HG03469 (cell line): ENCODE results near the gene CPA5.

Experiments
- ATAC-seq: cut with Tn5 transposase; IDR thresholded peaks from one replicate; pipeline ENCODE4 v1.9.1; 2021; ENCODE audit warnings: mild to moderate bottlenecking, moderate library complexity, moderate number of reproducible peaks; ENCODE audit not compliant: unreplicated experiment

The CPA5 gene

DNA sequence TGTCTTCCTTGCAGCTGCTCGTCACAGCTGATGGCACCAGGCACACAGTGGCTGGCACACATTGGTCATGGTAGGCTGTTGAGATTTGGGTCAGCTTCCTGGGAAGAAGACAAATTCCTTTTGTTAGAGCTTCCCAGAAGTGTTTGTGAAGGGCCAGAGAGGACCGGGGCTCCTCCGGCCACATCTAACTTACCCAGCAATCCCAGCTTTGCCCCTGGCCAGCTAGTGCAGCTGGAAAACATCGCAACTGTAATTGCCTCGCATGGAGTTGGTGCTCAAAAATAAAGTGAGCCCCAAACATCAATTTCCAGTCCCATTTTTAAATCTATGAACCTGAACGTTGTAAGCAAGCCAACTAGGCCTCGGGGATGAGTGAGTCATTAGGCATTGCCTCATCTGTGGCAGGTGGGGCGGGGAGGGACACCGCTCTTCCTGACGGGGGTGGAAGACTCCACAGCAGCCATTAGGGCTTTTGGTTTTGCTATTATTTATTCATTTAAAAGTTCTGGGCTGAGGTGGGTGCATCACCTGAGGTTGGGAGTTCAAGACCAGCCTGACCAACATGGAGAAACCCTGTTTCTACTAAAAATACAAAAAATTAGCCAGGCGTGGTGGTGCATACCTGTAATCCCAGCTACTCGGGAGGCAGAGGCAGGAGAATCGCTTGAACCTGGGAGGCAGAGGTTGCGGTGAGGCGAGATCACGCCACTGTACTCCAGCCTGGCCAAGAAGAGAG lies 12.4 kb downstream of the CPA5 start:
- no peak for ATAC-seq

- ATAC-seq = no peak
These were observed 13.9 kb downstream of the CPA5 start for GRCh38 chr7:130358471-130358870.

GRCh38 chr7:130359276-130359857 lies 14.8 kb downstream of the CPA5 start:
- ATAC-seq = no peak

DNA sequence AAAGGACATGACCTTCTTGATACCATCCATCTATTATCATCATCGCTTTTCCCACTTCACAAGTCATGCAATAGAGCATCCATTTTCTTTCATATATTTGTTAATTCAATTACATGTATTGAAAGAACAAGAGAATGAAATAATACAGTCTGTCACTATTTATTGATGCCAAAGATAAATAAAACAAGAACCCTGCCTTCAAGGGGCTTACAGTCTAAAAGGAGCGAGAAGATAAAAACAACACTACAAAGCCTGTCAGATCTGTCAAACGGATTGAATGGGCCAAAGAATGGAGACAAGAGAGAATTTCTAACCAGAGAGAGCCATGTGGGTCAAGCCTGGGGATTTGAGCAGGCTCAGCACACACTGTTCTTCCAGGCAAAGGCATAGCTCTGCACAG lies 15.9 kb downstream of the CPA5 start:
- ATAC-seq = no peak

DNA sequence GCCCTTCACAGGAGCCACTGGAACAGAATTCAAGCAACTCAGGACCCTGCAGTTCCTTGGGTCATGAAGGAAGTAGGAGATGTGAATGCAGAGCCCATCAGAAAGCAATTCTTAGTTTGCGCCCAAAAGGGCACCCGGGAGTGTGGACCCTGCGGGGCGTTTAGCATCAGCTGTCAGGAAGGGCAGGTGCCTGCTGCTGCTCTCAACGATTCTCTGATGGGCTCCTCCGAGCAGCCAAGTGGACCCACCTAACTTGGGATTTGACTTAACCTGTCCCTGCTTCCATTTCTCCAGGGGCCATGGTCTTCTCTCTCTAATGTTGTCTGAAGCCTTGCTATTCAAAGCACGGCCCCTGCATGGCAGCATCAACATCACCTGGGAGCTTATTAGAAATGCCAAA lies 17.1 kb downstream of the CPA5 start:
- ATAC-seq = no peak

DNA sequence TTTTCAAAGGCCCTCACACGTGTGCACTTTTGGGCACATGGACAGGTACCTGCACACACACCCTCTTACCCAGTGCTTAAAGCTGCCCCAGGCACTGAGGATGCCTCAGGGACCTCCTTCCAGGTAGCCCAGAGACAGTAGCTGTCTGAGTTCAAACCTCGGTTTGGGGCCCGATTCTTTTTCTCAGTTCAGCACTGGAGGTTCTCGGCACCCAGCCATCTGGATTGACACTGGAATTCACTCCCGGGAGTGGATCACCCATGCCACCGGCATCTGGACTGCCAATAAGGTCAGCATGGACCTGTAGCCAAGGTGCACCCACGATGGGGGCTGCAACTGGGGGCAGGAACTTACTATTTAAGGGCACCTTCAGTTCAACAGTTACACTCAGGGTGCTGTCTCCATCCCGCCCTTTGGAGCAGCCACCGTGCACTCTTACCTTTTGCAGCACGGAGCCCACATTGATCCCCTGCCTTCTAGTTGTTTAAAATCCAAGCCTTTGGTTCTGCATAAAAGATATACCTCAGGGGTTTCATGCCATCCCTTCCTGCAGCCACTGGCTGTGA lies 17.7 kb downstream of the CPA5 start:
- ATAC-seq = no peak

DNA sequence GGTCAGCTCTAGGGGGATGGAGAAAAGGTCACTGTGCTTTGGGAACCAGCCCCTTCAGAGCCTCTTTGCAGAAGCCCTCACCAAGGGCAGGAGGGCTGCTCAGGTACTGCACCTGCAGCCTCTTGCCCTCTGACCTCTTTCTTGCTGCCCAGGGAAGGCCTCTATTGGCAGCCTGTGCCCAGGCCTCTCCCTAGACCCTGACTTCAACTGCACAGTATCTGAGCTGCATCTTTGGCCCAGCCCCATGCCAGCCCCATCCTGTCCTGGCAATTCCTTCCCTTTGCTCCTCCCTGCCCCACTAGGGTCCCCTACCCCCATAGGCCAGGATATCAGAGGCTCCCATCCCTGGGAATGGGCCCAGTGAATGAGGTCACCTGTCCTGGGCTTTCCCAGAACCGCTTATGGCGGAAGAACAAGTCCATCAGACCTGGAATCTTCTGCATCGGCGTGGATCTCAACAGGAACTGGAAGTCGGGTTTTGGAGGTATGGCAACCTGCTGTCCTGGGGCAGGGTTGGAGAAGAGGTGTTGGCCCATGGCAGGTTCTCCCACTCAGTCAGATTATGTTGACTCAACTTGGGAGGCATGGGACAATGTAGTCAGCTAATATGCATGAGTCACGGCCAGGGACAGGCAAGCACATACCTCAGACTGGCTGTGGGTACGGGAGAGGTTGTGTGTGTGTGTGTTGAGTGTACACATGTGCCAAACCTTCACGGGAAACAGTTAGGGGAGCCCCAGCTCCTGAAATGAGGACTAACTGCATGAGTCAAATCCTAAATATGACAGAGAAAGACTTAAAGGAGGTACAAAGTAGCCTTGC lies 18.6 kb downstream of the CPA5 start:
- no peak for ATAC-seq

DNA sequence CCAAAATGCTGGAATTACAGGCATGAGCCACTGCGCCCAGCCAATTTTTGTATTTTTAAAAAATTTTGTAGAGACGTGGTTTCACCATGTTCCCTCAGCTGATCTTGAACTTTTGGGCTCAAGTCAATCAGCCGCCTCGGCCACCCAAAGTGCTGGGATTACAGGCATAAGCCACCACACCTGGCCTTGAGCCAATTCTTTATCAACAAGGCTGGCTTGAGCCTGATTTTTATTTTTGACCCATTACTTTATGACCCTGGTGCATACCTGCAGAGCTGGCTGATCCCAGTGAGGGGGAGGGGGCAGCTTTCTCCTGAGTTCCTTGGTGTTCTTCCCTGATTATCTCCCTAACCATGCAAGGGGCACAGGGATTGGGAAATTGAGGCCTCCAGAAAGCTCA lies 19.8 kb downstream of the CPA5 start:
- no peak for ATAC-seq

GRCh38 chr7:130365088-130365487 lies 20.5 kb downstream of the CPA5 start:
- no peak for ATAC-seq

- no peak for ATAC-seq
These were observed 21.2 kb downstream of the CPA5 start for GRCh38 chr7:130365511-130366441.

DNA sequence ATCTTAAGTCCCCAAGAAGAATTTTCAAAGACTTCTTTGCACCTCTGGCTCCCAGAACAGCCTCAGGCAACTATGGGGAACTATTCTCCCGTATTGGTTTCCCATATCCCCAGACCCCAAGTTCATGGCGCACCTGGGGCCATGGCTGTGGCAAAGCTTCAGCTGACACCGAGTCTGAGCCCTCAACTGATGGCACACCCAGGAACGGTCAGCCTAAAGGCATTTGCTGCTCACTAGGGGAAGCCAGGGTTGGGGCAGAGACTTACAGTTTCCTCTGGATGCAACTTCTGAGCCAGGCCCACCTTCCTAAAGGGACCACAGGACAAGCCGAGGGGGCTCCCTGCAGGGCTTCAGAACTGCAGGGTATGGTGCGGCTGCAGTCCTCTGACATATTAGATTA lies 21.9 kb downstream of the CPA5 start:
- no peak for ATAC-seq

GRCh38 chr7:130367088-130367755 lies 22.6 kb downstream of the CPA5 start:
- no peak for ATAC-seq

- no peak for ATAC-seq
These were observed 23.5 kb downstream of the CPA5 start for GRCh38 chr7:130367836-130368746.

DNA sequence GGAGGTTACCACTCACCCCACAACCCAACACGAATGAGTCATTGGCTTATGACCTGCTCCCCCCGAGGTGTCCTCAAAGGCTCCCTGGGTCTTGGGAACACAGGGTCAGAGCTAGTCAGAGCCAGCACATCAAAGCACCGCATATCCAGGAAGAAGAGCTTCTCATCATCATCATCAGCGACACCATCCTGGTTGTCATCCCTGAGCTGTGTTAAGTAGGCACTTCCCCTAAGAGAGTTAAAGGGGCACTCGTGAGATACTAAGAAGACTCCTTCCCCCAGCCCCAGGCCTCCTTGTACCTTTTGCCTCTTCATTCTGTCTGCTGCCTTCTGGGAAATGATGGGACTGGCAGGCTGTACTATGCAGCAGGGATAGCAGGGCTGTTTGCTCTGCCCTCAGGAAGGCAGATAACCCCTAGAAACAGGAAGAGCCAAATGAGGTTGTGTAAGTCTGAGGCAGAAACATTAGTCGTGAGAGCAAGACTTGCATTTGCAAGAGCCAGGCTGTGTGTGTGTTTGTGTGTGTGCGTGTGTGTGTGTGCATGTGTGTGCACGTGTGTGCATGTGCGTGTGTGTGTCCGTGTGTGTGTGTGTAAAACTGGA lies 24.6 kb downstream of the CPA5 start:
- no peak for ATAC-seq

- no peak for ATAC-seq
These were observed 25.4 kb downstream of the CPA5 start for GRCh38 chr7:130369831-130370550.

- no peak for ATAC-seq
These were observed 26.4 kb downstream of the CPA5 start for GRCh38 chr7:130371046-130371445.

GRCh38 chr7:130372402-130373165 lies 28.0 kb downstream of the CPA5 start:
- ATAC-seq = no peak
